HG03520 (cell line): ENCODE measurements around the gene NEURL1.
"Not testable (repeated sequence)": the region's sequence is repeated elsewhere in the genome, so short reads cannot be mapped to it uniquely, and the experiment has no call there.

Source experiments
- ATAC-seq: cut with Tn5 transposase; IDR thresholded peaks from one replicate; pipeline ENCODE4 v1.9.1; 2021; ENCODE audit warnings: mild to moderate bottlenecking, moderate library complexity; ENCODE audit not compliant: unreplicated experiment

NEURL1 gene

DNA sequence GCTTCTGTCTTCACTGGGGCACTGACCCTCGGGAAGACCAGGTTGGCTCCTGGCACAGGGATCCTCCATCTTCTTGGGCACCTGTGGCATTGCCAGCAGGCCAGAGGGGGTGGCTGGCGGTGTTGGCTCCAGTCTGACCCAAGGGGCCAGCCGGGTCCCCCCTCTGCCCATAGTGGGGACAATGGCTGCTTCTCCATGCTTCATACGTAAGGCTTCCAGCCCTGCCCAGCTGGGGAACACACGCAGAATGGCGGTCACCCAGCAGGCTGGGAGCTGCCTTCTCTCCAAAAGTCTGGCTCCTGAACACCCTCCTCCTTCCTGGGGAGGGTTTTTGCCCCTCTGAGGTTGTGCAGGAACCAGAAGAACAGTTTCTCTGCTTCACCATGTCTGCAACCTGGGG lies 106.8 kb downstream of the NEURL1 start:
- no peak for ATAC-seq

DNA sequence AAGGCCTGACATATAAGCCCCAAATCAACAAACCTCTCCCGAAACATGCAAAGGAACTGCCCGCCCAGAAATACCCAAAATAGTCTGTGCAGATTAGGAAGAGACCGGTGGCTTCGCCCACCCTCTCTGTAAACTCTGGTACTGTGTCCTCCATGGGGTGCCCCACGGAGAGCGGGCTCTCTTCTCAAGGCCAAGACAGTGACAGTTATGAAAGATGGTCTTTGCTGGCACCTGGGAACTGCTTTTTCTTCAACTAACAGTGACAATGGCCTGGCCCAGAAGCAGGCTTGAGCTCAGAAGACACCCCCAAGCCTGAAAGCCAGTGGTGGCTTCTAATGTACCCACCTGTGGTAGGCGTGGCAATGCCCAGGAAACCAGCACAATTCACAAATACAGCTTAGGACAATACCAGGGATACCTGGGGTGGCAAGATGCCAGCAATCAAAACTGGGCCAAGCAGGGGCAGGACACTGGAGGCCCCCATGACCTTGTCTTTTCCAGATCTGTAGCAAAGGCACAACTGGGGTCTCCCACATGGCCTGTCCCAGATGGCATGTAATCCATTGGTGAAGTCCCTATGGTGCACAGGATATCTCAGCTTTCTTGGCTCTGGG lies 107.6 kb downstream of the NEURL1 start:
- ATAC-seq, result no peak

DNA sequence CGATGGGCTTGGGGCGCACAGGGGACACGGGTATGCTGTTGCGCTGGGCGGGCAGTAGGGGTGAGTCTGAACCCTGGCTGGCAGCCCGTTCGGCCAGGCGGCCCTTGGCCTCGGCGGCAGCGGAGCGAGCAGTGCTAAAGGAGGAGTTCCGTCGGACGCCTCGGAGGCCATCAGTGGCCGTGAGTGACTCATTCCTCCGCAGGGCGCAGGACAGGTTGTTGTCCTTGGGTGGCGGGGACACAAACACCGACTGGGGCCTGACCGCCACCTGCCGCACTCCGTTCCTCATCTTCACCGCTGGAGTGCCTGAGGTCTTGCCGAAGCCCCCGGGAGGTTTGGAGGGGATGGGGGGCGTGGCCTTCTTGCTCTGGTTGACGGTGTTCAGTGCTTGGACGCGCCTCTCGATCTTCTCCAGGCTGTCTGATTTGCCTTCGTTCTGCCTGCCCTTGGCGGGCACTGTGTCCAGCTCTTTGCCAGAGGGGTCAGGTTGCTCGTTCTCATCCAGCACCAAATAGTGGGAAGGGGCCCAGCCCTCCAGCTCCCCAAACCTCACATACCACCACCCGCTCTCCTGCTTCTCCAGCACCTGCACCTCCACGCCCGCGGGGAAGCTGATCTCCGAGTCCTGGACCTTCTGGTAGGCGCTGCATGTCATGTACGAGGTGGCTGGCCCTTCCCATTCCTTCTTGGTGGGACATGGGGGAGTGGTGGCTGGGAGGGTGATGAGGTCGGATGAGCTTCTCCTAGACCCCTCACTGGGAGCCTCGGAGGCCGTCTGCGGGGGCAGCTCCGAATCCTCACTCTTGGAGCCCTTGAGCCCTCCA lies 108.7 kb downstream of the NEURL1 start:
- no peak for ATAC-seq

DNA sequence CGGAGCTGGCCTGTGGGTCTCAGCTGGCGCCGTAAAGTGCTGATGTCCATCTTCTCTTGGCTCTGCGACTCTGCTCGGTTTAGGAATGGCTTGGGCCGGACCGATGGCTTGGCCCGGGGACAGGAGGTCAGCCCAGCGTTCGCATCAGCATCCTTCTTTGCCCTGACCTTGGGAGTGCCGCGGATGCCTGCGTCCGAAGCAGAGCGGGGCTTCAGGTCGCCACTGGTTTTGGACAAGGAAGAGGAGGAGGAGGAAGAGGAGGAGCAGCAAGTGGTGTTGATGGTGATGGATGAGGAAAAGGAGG lies 109.3 kb downstream of the NEURL1 start:
- no peak for ATAC-seq

DNA sequence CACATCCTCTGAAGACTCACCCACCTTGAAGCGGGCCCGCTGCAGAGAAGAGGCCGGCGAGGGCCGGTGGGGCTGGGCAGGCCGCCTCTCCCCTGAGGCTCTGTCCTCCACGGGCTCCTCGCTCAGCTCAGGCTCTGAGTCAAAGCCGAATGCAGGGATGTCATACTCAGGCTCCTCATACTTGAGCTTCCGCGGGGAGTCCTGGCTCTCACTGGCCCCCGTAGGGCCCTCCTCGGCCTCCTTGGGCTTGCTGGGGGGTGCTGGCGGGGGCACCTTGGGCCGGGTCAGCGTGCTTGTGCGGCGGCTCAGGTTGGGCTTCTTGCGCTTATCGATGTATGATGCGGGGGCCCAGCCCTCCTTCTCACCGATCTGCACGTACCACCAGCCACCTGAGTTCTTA lies 109.9 kb downstream of the NEURL1 start:
- no peak for ATAC-seq

DNA sequence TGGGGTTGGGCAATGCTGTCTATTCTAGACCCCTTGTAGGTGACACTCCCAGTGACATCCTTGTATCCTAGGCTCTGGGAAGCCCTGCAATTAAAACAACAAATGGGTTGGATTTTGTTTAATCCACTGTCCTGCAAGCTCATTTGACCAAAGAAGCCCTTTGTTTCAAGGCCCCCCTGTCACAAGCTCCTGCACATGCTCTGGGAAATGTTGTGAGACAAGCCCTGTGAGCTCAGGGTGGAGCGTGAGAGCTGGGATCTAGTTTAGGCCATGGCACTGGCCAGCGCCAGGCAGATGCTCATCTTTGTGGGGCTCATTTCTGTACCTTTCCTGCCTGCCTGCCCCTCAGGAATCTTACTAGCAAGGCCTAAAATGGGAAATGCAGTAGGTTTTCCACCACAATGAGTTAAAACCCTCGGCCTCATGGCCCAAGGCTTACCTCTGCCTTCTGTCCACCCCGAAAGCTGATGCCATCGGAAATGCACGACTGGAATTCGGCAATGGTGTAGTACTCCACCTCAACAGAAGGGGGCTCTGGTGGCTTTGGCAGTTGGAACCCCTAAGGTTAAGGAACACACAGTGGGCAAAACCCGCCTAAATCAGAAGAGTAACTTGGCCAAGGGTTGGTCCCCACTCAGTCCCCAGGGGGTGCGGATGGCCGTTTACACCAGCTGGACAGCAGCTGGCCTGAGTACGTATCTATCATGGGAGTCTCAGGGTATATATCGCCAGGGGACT lies 112.0 kb downstream of the NEURL1 start:
- no peak for ATAC-seq

DNA sequence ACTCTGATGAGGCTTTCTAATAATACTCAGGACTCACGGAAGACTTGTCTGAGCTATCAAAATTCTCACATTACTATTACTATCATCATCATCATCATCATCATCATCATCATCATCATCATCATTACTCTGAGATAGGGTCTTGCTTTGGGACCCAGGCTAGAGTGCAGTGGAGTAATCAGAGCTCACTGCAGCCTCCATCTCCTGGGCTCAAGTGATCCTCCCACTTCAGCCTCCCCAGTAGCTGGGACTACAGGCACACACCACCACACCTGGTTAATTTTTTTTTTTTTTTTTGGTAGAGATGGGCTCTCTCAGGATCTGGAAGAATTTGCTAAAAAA lies 112.6 kb downstream of the NEURL1 start:
- not testable (repeated sequence) for ATAC-seq

DNA sequence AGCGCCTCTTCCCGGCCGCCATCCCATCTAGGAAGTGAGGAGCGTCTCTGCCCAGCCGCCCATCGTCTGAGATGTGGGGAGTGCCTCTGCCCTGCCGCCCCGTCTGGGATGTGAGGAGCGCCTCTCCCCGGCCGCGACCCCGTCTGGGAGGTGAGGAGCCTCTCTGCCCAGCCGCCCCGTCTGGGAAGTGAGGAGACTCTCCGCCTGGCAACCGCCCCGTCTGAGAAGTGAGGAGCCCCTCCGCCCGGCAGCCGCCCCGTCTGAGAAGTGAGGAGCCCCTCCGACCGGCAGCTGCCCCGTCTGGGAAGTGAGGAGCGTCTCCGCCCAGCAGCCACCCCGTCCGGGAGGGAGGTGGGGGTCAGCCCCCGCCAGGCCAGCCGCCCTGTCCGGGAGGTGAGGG lies 113.5 kb downstream of the NEURL1 start:
- not testable (repeated sequence) for ATAC-seq

DNA sequence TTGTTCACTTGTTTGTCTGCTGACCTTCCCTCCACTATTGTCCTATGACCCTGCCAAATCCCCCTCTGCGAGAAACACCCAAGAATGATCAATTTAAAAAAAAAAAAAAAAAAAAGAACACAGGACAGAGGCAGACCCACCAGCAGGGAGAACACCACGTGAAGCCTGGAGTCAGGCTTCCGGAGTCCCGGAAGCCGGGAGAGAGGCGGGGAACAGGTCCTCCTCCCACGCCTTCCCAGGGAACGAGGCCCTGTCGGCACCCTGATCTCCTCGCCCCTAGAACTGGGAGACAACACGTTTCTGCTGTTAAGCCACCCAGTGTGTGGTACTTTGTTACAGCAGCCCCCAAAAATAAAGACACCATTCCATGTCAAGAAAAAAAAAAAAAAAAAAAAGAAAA lies 114.6 kb downstream of the NEURL1 start:
- ATAC-seq, result not testable (repeated sequence)

DNA sequence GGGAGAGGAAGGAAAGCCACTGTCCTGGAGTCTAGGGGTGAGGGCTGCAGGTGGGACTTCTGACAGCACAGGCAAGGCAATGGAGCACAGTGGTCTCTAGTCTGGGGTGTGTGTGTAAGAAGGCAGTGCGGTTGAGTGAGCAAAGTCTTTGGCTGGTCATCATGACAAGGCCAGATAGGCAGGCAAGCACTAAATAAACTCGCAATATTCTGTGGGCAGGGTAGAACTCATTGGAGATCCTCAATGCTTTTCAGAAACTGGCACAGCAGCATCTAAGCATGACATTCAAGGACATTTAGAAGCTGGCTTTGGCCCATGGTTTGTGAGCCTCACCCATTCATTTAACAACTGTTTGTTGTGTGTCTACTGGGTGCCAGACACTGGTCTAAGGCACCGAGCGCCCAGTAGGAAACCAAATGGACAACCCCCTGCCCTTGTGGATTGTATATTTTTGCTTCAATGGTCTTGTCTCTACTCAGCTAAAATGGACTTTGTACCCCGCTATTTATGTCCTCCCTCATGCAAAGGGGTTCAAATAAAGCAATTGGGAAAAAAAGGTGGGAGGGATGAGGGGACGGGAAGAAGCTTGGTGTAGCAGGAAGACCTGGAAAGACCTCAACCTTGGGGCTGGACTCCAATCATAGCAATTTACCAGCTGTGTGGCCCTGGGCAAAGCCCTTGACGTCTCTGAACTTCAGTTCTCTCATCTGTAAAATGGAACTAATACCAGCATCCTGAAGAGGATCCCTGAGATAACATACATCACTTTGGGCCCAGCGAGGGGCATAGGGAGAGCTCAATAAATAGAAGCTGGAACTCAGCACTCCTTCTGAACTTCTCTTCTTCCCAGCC lies 116.0 kb downstream of the NEURL1 start:
- no peak for ATAC-seq

DNA sequence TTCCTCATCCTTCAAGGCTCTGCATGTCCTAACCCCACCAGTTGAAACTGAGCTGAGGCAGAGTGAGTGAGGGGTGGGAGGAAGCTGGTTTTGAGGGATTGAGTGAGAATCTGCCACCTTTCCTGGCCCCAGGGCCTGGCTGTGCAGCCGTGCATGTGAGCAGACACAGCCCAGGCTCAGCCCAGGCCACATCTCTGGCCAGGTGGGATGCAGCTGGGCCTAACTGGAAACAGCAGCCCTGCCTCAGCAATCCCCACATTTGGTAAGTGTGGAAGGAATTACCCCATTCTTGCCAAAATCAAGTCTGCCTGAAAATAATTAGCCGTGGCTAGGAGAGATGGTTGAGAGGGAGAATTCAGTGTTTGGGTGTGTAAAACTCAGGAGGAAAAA lies 116.6 kb downstream of the NEURL1 start:
- ATAC-seq, result no peak

DNA sequence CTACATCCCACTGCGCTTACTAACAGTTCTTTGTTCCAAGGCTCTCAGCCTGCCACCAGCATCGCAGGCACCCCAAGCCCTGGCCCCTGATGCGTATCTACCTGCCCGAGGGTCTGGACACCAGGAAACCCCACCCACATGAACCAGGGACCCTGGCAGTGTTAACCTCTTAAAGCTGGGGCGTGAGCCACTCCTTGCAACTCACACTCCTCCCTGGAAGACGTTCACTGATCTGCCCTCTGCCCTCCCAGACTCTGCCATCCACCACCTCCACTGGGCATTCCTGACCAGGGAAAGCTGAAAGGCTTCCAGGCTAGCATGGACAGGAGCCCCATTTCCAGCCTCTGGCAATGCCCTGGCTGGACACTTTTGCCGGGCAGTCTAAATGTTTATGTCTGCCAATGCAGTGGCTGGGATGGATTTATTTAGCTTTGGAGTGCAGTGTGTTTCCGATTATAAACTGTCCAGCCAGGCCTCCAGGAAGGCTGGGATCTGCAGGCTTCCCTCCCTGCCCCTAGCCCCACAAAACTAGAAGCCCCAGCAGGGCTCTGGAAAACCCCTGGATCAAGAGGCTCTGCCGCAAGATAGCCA lies 117.5 kb downstream of the NEURL1 start:
- ATAC-seq, result no peak

DNA sequence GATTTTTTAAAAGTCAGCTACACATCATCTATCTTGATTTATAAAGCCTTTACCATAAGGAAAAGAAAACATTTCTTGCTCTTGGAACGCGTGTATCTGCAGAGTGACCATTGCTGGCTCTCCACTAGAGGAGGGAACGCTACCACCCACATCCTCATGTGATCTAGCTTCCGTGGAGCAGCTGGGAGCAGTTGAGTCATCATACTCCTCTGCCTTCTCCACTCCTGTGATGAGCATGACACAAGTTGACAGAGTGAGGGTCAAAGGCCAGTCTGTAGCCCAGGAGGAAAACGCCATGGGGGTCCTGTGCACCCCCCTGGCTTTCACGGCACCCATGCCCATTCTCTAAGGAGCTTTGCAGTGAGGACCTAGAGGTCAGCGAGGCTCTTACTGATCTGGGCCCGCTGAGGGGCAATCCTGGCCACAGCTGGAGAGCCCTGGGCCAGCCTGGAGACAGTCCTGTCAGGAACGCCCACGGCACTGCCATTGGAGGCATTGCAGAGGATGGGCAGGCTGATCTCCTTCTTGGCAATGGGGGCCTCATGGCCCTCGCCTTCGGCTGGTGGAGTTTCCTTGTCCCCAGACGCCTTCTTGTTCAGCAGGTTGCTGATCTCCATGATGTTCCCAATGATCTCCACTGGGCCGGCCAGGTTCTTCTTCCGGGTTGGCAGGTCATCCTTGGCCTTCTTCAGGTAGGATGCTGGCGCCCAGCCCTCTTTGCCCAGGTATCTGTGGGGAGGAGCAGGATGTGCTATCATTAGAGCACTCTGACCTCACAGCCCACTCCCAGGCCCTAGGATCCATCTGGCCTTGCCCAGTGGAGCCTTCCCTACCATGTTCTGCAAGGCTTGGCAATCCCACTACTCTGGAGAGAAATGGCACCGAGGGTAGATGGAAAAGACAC lies 119.2 kb downstream of the NEURL1 start:
- no peak for ATAC-seq

DNA sequence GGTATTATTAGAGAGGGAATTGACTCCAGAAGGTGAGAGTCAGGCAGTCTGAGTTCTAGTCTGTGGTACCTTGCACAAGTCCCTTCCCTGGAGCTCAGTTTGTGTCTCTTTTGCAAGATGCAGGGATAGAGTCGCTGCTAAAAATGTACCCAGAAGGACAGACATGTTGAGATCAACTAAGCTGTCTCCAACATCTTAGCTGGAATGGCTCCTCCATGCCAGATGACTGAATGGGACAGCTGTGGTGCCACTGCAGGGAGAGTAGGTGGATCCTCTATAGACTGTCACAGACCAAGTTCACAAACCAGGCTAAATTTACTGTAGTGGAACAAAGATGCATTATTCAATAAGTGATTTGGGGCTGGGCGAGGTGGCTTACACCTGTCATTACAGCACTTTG lies 120.1 kb downstream of the NEURL1 start:
- no peak for ATAC-seq

DNA sequence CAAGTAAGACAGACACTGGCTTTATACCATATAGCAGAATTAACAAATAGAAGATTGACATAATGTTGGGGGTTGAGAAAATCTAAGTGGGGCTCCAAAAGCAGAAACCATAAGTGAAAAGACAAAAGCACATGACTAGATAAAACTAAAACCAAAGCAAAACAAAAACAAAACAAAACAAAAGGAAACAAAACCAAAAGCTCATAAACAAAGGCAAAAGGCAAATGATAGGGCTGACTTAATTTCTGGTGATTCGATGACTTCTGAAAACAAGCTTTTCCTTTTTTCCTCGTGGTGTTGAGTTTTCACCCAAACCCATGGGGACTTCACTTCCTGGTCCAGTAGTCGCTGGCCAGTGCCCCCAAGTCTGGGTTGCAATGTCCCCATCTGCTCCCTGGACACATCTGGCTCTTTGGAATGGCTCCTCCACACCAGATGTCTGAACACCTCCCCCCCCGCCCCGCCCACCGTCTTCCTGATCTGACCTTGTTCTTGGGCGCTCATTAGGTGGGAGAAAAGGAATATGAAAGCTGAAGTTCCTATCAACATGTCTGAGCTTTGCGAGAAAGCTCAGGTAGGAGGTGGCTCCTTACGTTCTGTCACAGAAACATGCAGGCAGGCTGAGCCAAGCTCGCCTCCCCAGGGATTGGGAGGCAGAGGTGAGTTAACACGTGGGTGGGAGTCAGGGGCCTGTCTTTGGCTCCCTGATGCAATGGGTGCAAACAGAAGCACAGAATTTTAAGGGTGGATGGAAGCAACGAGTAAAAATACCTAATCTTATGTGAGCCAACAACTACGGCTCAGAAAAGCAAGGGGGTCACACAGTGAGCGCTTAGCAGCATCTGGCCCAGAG lies 121.0 kb downstream of the NEURL1 start:
- ATAC-seq, result no peak

DNA sequence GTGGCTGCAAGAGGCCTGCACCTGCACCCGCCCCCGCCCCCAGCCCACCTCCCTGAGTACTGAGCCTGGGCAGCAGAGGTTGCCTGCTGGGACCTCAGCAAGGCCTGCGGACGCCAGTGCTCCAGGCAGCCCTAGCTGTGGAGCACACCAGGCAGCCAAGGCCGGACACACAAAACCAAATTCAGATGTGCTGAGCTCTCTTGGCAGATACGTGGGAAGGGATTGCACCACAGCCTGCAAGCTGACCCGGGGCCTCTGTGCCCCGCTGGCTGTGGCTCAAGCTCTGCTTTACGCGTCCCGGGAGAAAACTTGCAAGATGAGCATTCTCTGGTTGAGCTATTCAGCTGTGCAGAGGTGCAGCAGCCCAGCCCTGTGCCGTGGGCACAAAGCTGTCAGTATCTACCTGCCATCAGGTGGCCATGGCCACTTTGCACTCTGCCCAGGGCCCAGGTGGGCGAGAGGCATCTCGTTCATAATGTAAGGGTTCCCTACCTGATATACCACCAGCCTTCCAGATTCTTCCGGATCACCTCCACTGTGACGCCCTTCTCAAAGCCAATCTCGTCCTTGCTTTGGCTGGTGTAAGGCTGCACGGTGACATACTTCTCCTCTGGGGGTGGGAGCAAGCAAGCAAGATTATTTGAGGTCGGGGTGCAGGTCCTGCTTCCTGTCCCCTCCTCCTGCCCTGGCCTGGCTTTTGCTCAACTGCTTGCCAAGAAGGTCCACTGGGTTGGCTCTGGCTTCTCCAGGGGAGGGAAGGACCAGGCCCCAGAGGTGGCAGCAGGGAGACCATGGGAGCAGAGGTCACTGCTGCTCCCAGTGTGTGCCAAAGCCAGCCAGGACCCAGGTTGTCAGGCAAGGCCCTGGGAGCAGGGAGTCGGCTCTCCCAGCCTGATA lies 123.4 kb downstream of the NEURL1 start:
- ATAC-seq, result no peak

DNA sequence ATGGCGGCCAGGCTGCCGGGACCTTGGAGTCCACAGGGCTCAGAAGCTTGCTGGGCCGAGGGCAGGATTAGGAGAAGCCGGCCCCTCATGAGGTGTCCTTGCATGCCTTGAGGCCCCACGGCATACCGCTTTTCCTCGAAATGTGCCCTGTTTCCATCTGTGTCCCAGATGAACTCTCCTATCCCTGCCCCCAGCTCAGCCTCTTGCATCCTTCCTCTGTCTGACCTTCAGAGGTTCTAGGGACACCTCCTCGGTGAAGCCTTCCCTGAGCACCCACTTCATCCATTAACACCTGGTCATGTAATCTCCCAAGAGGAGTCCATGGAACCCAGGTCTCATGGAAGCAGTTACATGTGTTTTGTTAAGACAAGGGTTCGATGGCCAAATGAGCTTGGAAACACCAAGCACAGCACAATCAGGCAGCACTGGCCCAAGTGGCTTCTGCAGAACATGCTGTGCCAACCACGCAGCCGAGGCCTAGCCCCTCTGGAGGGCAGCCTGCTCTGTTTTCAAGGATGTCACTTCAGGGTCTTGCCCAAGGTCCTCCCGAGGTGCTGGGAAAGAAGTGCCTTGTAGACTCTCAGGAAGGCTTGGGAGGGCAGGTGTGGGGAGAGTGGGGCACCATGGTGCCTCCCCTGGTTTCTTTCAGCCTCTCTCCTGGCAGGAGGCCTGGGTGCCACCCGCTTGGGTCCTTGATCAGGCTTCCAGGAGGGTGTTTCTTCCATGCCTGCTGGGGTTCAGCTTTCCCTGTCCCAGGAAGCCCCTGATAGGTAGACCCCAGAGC lies 124.3 kb downstream of the NEURL1 start:
- ATAC-seq, result no peak
